Right lobe of liver (tissue), 6 donors: ENCODE data around the gene POU2F3. TPM values are rescaled to one million over a fixed set of nuclear protein-coding genes. Genes with fewer than 3 reads are reported as not detected.
A peak's percentile ranks its signal among the peaks of the same experiment; 100 is the strongest.

ENCODE experiments used
- ATAC-seq, 4 donors: fragments of 200-7000 bp; cut with Tn5 transposase; one replicate each; pipeline ENCODE4 v1.9.1; 2020; ENCODE audit warnings: mild to moderate bottlenecking in 4 of 4, moderate library complexity in 4 of 4
- DNase-seq, 3 donors: peaks; one replicate each; pipeline ENCODE4 v3.0.0-alpha.2; 2020
- H3K27ac ChIP-seq, 3 donors: fragments of 200-600 bp; one replicate each; pipeline ENCODE4 v1.8.0; 2022
- H3K27me3 ChIP-seq, 2 donors: fragments of 200-600 bp; one replicate each; pipeline ENCODE4 v1.8.0; 2022
- H3K36me3 ChIP-seq, 4 donors: fragments of 200-600 bp; sonication (generic) in 1 of 4; one replicate each; pipeline versions ENCODE4 v1.5.1 to v1.8.0; 2017 to 2022; ENCODE audit warnings: control low read depth in 1 of 4
- H3K4me1 ChIP-seq, 4 donors: fragments of 200-600 bp; sonication (generic) in 1 of 4; one replicate each; pipeline versions ENCODE4 v1.5.1 to v1.8.0; 2017 to 2022; ENCODE audit warnings: control low read depth in 1 of 4
- H3K4me3 ChIP-seq, 3 donors: fragments of 200-600 bp; one replicate each; pipeline ENCODE4 v1.8.0; 2022
- H3K9me3 ChIP-seq, 4 donors: fragments of 200-600 bp; sonication (generic) in 1 of 4; one replicate each; pipeline versions ENCODE4 v1.5.1 to v1.8.0; 2017 to 2022; ENCODE audit warnings: control low read depth in 1 of 4
- POLR2A ChIP-seq: fragments of 450-650 bp; IDR thresholded peaks from one replicate; pipeline ENCODE4 v1.6.1; 2017; ENCODE audit warnings: antibody characterized with exemption, mild to moderate bottlenecking
- WGBS: methylation state at CpG from one replicate; pipeline ENCODE4 v1.1.6; 2018; ENCODE audit warnings: low coverage, low lambda C conversion rate; ENCODE audit not compliant: insufficient coverage; ENCODE audit errors: missing lambda C conversion rate; 5-methylcytosine and 5-hydroxymethylcytosine counted together
- intact Hi-C, 2 donors: fragments of 100-400 bp; cut with DNase I; formaldehyde crosslinking; loops; one replicate each; pipeline versions ENCODE4 v1.11.2 to v1.14.1; 2022
- total RNA-seq, 6 experiments: library from RNA; depleted of rRNA in 2 of 6; stranded (reverse); fragments of >200 nt in 2 of 6; fragmentation: NEBNext Ultra II Directional in 3 of 6; extraction: Animal tissue kit (Norgen Biotek cat#: 25700) in 3 of 6; gene quantifications; one replicate each; pipeline versions ENCODE4 v1.1.0 to v1.2.4, GENCODE V29; 2016 to 2023
- TF ChIP-seq, protein P1 (sequence below), 4 donors: fragments of 200-600 bp in 3 of 4; fragments of 450-650 bp in 1 of 4; IDR thresholded peaks; one replicate each; pipeline versions ENCODE4 v1.5.1 to v1.8.0; 2016 to 2022; ENCODE audit warnings: antibody characterized with exemption in 4 of 4, mild to moderate bottlenecking in 2 of 4
- donor health status: DM: no; HTN: yes; CAD: no.
- donor health status: DM: no; HTN: no; CAD: no.
- donor health status: DM: no; HTN: no; CAD: no.
- donor health status: DM: no; HTN: yes; CAD: no.
- donor health status: DM: no; HTN: yes; CAD: no.

Gene POU2F3
- total RNA-seq, 6 experiments from 2014 or later = not detected

DNA sequence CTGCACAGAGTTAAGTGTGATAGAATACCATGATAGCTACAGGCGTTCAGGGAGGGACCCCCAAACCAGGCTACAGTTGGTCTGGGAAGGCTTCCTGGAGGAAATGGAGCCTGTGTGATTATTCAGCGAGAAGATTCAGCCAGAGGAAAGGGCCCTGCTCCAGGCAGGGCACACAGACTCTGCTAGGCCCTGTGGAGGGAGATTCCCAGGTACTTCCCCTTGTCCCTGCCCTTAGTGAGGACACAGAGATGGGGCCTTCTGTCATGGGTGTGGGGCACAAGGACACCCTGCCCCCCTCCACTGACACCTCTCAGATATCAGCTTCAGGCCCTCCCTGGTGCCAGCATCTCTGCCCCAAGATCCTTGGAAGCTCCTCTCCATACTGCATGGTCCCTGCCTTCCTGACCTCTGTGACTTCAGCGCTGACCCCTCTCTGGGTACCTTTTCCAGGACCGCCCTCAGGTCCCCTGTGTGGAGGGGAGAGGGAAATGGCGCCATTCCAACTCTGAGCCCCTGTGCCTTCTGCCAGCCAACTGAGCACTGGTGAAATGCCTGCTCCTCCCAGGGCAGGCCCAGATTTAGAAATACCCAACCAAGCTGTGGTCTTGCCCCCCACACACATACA, 12.6 kb upstream of the POU2F3 start:
- no peak overlapping the region for H3K27ac ChIP-seq
- TF ChIP-seq, protein P1, sequence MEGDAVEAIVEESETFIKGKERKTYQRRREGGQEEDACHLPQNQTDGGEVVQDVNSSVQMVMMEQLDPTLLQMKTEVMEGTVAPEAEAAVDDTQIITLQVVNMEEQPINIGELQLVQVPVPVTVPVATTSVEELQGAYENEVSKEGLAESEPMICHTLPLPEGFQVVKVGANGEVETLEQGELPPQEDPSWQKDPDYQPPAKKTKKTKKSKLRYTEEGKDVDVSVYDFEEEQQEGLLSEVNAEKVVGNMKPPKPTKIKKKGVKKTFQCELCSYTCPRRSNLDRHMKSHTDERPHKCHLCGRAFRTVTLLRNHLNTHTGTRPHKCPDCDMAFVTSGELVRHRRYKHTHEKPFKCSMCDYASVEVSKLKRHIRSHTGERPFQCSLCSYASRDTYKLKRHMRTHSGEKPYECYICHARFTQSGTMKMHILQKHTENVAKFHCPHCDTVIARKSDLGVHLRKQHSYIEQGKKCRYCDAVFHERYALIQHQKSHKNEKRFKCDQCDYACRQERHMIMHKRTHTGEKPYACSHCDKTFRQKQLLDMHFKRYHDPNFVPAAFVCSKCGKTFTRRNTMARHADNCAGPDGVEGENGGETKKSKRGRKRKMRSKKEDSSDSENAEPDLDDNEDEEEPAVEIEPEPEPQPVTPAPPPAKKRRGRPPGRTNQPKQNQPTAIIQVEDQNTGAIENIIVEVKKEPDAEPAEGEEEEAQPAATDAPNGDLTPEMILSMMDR (IDR thresholded peaks at IDR 0.05) = no peak
- peaks cover 0 to 12% (median 3%) of the 10 kb centered on the region in 4 donors for H3K4me1 ChIP-seq
- ATAC-seq (peak in 2 of 4 donors; percentile 3 to 18), DNase-seq (no peak)
- WGBS = 63% methylated on average over 1 of the region's 5 CpGs
- peaks cover 0 to 49% (median 14%) of the 10 kb centered on the region in 4 donors for H3K36me3 ChIP-seq
- H3K4me3 ChIP-seq = no peak overlapping the region
- H3K9me3 ChIP-seq = no peaks in the 10 kb centered on the region
- H3K27me3 ChIP-seq = no peaks in the 10 kb centered on the region
- intact Hi-C loops = loop anchor here in 1 of 2 donors (5.0 kb wide), 1 partner anchor 55 kb away; no protein-coding TSS in a partner anchor

DNA sequence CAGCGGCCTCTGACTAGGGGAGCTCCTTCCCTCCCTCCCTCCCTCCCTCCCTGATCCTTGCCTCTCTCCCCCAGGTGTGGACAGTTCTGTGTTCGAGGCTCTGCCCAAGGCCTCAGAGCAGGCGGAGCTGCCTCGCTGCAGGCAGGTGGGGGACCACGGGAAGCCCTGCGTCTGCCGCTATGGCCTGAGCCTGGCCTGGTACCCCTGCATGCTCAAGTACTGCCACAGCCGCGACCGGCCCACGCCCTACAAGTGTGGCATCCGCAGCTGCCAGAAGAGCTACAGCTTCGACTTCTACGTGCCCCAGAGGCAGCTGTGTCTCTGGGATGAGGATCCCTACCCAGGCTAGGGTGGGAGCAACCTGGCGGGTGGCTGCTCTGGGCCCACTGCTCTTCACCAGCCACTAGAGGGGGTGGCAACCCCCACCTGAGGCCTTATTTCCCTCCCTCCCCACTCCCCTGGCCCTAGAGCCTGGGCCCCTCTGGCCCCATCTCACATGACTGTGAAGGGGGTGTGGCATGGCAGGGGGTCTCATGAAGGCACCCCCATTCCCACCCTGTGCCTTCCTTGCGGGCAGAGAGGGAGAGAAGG, 11.1 kb upstream of the POU2F3 start:
- Histone ChIP-seq H3K4me3 (no peak overlapping the region), H3K27ac (no peak overlapping the region), H3K4me1 (peaks cover 0 to 12% (median under 1%) of the 10 kb centered on the region in 4 donors), H3K36me3 (peaks cover 0 to 45% (median 14%) of the 10 kb centered on the region in 4 donors), H3K27me3 (no peaks in the 10 kb centered on the region), H3K9me3 (no peaks in the 10 kb centered on the region)
- TF ChIP-seq, protein P1 (IDR thresholded peaks at IDR 0.05) = peak in 3 of 4 donors; percentile 16 to 17 (median 16)
- no peak for TF ChIP-seq POLR2A
- DNase-seq = no peak
- intact Hi-C loops = loop anchor here in 1 of 2 donors (5.0 kb wide), 1 partner anchor 57 kb away; no protein-coding TSS in a partner anchor
- peak in 2 of 4 donors; percentile 7 to 9 for ATAC-seq
- 100% methylated on average over 1 of the region's 16 CpGs for WGBS

DNA sequence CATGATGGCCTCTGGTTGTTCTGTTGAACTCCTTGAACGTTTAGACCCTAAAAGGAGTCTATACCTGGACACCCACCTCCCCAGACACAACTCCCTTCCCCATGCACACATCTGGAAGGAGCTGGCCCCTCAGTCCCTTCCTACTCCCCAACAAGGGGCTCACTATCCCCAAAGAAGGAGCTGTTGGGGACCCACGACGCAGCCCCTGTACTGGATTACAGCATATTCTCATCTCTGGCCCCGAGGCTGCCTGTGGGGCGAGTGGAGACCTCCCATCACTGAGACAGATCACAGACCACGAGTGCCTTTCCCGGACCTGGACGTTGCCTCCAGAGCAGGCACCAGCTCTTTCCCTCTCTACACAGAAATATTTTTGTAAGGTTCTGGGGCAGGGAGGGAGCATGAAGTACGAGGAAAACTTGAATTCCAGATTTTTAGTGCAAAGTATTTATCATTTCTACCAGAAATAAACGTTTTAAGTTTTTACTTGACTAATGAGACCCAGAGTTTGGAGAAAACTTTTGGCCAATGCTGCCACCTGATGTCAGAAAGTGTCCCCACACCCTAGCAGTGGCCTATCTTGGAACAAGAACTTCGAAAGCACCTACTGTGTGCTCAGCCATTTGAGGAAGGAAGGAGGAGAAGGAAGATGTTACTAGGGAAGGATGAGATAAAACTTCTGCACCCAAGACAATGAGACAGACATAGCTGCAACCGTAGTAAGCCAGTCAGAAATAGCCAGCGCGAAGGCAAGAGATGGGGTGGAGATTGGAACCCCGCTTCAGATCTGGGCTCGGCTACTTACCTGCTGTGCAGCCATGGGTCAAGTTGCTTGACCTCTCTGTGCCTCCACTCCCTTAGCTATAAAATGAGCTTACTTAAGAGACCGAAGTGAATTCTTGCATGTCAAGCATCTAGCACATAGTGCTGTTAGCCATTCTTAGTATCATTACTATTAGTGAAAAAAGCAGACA, 10.2 kb upstream of the POU2F3 start:
- no peak overlapping the region for H3K27ac ChIP-seq
- H3K36me3 ChIP-seq = peaks cover 0 to 39% (median 14%) of the 10 kb centered on the region in 4 donors
- H3K4me1 ChIP-seq = peaks cover 0 to 4% (median 0%) of the 10 kb centered on the region in 4 donors
- TF ChIP-seq, protein P1 (IDR thresholded peaks at IDR 0.05) = peak; percentile 49 to 61 (median 56)
- no peak for TF ChIP-seq POLR2A
- intact Hi-C loops = loop anchor here (5.0 kb wide), 1 partner anchor 57 kb away; no protein-coding TSS in a partner anchor
- no peaks in the 10 kb centered on the region for H3K9me3 ChIP-seq
- H3K27me3 ChIP-seq = no peaks in the 10 kb centered on the region
- 57% methylated on average over 17 of the region's 17 CpGs for WGBS
- no peak for ATAC-seq
- DNase-seq = no peak
- H3K4me3 ChIP-seq = no peak overlapping the region

DNA sequence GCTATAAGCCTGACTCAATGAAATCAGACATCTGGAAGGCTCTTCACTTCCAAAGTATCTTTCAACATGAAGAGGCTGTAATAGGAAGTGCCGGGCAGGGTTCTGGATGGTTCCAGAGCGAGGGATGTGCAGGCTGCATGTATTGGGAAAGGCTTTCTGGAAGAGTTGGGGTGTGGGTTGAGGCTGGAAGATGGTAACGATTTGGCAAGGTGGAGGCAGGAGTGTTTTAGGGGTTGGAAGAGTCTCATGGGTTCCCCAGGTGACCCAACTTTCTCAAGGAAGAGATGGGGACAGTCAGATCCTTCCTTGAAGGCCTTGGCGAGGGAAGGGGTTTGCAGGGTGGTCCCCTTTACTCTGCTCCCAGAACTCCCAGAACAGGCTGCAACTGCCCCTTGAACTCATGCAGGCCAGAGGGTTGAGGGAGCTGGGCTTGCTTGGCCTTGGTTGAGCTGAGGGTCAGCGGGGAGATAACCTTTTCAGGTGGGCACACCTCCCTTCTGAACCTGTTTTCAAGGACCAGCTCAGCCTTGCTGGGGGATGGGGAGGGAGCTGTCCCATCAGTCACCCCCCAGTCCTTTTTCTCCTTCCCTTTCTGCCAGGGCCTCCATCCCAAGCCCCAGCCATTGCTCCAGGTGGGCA, 9.4 kb upstream of the POU2F3 start:
- ATAC-seq = no peak
- H3K36me3 ChIP-seq = peaks cover 0 to 38% (median 14%) of the 10 kb centered on the region in 4 donors
- DNase-seq = no peak
- TF ChIP-seq POLR2A = no peak
- TF ChIP-seq, protein P1 (IDR thresholded peaks at IDR 0.05) = no peak
- no peaks in the 10 kb centered on the region for H3K9me3 ChIP-seq
- WGBS = 83% methylated on average over 3 of the region's 5 CpGs
- intact Hi-C loops = loop anchor here in 1 of 2 donors (5.0 kb wide), 1 partner anchor 58 kb away; no protein-coding TSS in a partner anchor
- H3K27ac ChIP-seq = no peak overlapping the region
- H3K27me3 ChIP-seq = no peaks in the 10 kb centered on the region
- no peaks in the 10 kb centered on the region for H3K4me1 ChIP-seq
- H3K4me3 ChIP-seq = no peak overlapping the region
